ENCODE results near the gene ANAPC2.

DNA sequence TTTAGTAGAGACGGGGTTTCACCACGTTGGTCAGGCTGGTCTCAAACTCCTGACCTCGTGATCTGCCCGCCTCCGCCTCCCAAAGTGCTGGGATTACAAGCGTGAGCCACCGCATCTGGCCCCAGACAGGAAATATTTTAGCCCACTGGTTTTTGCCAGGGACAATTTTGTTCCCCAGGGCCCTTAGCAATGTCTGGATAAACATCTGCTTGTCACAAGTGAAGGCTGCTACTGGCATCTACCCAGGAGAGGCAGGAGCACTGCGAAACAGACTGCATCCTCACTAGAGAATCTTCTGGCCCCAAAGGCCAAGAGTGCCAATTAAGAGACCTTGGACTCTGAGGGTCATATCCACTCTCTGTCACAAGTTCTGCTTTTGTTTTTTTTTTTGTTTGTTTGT, 14.6 kb upstream of the ANAPC2 start:
- no peak for TF ChIP-seq EZH2 (IDR thresholded peaks at IDR 0.05)
- TF ChIP-seq CTCF (IDR thresholded peaks at IDR 0.05) = no peak
- TF ChIP-seq EZH2phosphoT487 (IDR thresholded peaks at IDR 0.05) = no peak
